ENCODE data around the gene TH.
A peak's percentile ranks its signal among the peaks of the same experiment; 100 is the strongest.

The TH gene

DNA sequence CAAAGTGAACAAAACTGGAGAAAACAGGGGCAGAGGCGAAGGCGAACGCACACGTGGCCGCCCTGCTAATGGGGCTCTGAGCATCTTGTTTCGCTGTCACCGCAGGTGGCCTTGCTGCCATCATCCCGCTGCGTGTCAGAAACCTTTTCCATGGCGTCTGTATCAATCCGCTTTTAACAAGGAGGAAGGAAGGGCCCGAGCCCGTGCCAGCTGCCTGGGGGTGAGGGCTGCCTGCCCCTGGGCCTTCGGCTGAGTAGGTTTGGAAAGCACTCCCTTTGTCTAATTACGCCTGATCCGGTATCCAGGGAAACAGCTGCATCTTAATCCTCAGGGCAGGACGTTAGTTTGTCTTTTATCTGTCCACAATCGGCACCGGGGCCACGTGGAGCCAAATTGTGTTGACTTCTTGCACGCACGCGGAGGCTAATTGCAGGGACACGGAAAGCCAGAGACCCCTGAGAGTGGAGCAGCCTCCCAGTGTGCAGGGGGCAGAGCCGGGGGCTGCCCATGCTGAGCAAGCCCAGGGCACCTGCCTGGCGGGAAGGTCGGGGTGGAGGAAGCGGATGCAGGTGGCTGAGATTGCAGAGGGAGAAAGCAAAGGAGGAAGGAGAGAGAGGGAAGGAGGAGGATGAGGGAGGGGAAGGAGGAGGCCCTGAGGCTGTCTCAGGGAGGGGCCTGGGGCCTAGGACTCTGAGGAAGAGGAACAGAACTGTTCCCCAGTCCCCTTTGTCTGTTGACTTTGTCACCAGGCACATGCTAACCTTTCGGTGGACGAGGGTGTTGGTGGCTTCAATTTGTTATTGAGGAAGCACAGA, 19.2 kb upstream of the TH start:
- no peak overlapping the region for H2BK5ac ChIP-seq (ENCODE audit: low read depth, low read length, poor library complexity, severe bottlenecking)
- no peak overlapping the region for H3K4ac ChIP-seq (ENCODE audit: low read depth in 1 of 2, low read length in 2 of 2)
- 79% methylated on average over 30 of the region's 30 CpGs for WGBS
- no peak overlapping the region for H2AK5ac ChIP-seq (ENCODE audit: low read length, severe bottlenecking)
- H3K14ac ChIP-seq (ENCODE audit: low read length in 2 of 2): no peak overlapping the region
- H3K36me3 ChIP-seq (ENCODE audit: control insufficient read depth in 1 of 2, insufficient read depth in 2 of 2, low read depth in 1 of 2, low read length in 2 of 2): no peaks in the 10 kb centered on the region
- no peak overlapping the region for H3K4me2 ChIP-seq (ENCODE audit: low read length, poor library complexity, severe bottlenecking)
- no peak overlapping the region for H2BK15ac ChIP-seq (ENCODE audit: low read depth, poor library complexity, severe bottlenecking)
- H4K8ac ChIP-seq (ENCODE audit: low read length): no peak overlapping the region
- no peaks in the 10 kb centered on the region for H3K9me3 ChIP-seq (ENCODE audit: control insufficient read depth, low read length)
- H2BK12ac ChIP-seq (ENCODE audit: low read length in 2 of 2): no peak overlapping the region
- no peaks in the 10 kb centered on the region for H3K79me1 ChIP-seq (replicated peaks; ENCODE audit: low read length, poor library complexity, severe bottlenecking)
- no peak overlapping the region for H3K18ac ChIP-seq (ENCODE audit: low read depth in 1 of 2, low read length in 2 of 2)
- H4K91ac ChIP-seq (ENCODE audit: low read length): no peak overlapping the region
- no peak overlapping the region for H3K4me3 ChIP-seq (ENCODE audit: insufficient read depth in 1 of 2, low read depth in 1 of 2, low read length in 2 of 2)
- H3K27me3 ChIP-seq (ENCODE audit: control insufficient read depth in 1 of 2, insufficient read depth in 1 of 2, low read length in 2 of 2): peaks cover 10 to 82% of the 10 kb centered on the region in 2 experiments
- DNase-seq: no peak
- no peak overlapping the region for H2BK120ac ChIP-seq (ENCODE audit: low read depth, low read length)
- H3K27ac ChIP-seq (ENCODE audit: low read length, poor library complexity, severe bottlenecking): no peak overlapping the region
- H3K23ac ChIP-seq (ENCODE audit: low read length in 2 of 2): no peak overlapping the region
- H3K9ac ChIP-seq (ENCODE audit: low read length): no peak overlapping the region
- H2AFZ ChIP-seq (ENCODE audit: low read depth, low read length): no peak overlapping the region
- H3K4me1 ChIP-seq (ENCODE audit: control insufficient read depth, insufficient read depth, low read depth, low read length): peaks cover 7% of the 10 kb centered on the region

GRCh38 chr11:2189938-2190656, 18.5 kb upstream of the TH start:
- no peak overlapping the region for H2AFZ ChIP-seq (ENCODE audit: low read depth, low read length)
- H3K14ac ChIP-seq (ENCODE audit: low read length in 2 of 2): no peak overlapping the region
- DNase-seq: no peak
- no peak overlapping the region for H3K18ac ChIP-seq (ENCODE audit: low read depth in 1 of 2, low read length in 2 of 2)
- no peak overlapping the region for H2AK5ac ChIP-seq (ENCODE audit: low read length, severe bottlenecking)
- no peak overlapping the region for H2BK12ac ChIP-seq (ENCODE audit: low read length in 2 of 2)
- no peak overlapping the region for H3K4me2 ChIP-seq (ENCODE audit: low read length, poor library complexity, severe bottlenecking)
- no peak overlapping the region for H2BK15ac ChIP-seq (ENCODE audit: low read depth, poor library complexity, severe bottlenecking)
- H3K4me3 ChIP-seq (ENCODE audit: insufficient read depth in 1 of 2, low read depth in 1 of 2, low read length in 2 of 2): no peak overlapping the region
- 82% methylated on average over 29 of the region's 29 CpGs for WGBS
- H3K27ac ChIP-seq (ENCODE audit: low read length, poor library complexity, severe bottlenecking): no peak overlapping the region
- peaks cover 7% of the 10 kb centered on the region for H3K4me1 ChIP-seq (ENCODE audit: control insufficient read depth, insufficient read depth, low read depth, low read length)
- H2BK5ac ChIP-seq (ENCODE audit: low read depth, low read length, poor library complexity, severe bottlenecking): no peak overlapping the region
- H2BK120ac ChIP-seq (ENCODE audit: low read depth, low read length): no peak overlapping the region
- no peaks in the 10 kb centered on the region for H3K79me1 ChIP-seq (replicated peaks; ENCODE audit: low read length, poor library complexity, severe bottlenecking)
- H3K36me3 ChIP-seq (ENCODE audit: control insufficient read depth in 1 of 2, insufficient read depth in 2 of 2, low read depth in 1 of 2, low read length in 2 of 2): no peaks in the 10 kb centered on the region
- no peak overlapping the region for H4K91ac ChIP-seq (ENCODE audit: low read length)
- no peak overlapping the region for H4K8ac ChIP-seq (ENCODE audit: low read length)
- no peaks in the 10 kb centered on the region for H3K9me3 ChIP-seq (ENCODE audit: control insufficient read depth, low read length)
- no peak overlapping the region for H3K23ac ChIP-seq (ENCODE audit: low read length in 2 of 2)
- peaks cover 10 to 81% of the 10 kb centered on the region in 2 experiments for H3K27me3 ChIP-seq (ENCODE audit: control insufficient read depth in 1 of 2, insufficient read depth in 1 of 2, low read length in 2 of 2)
- no peak overlapping the region for H3K9ac ChIP-seq (ENCODE audit: low read length)
- no peak overlapping the region for H3K4ac ChIP-seq (ENCODE audit: low read depth in 1 of 2, low read length in 2 of 2)

DNA sequence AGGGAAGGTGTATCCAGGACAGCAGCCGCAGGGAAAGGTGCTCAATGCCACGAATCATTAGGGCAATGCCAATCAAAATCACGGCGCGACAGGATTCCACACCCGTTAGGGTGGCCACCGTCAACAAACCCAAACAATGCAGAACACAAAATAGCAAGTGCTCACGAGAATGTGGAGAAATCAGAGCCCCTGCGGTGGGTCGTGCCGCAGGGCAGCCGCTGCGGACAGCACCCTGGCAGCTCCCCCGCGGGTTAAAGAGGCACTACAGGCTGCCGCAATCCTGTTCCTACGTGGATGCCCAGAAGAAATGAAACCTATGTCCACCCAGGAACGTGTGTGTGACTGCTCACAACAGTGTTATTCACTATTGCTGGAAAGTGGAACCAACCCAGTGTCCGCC, 17.1 kb upstream of the TH start:
- Histone ChIP-seq H2BK120ac (ENCODE audit: low read depth, low read length) (no peak overlapping the region), H3K4ac (ENCODE audit: low read depth in 1 of 2, low read length in 2 of 2) (no peak overlapping the region), H3K27ac (ENCODE audit: low read length, poor library complexity, severe bottlenecking) (no peak overlapping the region), H3K4me2 (ENCODE audit: low read length, poor library complexity, severe bottlenecking) (no peak overlapping the region), H2AFZ (ENCODE audit: low read depth, low read length) (no peak overlapping the region), H3K9me3 (ENCODE audit: control insufficient read depth, low read length) (no peaks in the 10 kb centered on the region), H2BK15ac (ENCODE audit: low read depth, poor library complexity, severe bottlenecking) (no peak overlapping the region), H3K14ac (ENCODE audit: low read length in 2 of 2) (no peak overlapping the region), H3K4me1 (ENCODE audit: control insufficient read depth, insufficient read depth, low read depth, low read length) (peaks cover 3% of the 10 kb centered on the region), H3K9ac (ENCODE audit: low read length) (no peak overlapping the region), H3K23ac (ENCODE audit: low read length in 2 of 2) (no peak overlapping the region), H2BK12ac (ENCODE audit: low read length in 2 of 2) (no peak overlapping the region), H3K18ac (ENCODE audit: low read depth in 1 of 2, low read length in 2 of 2) (no peak overlapping the region), H3K4me3 (ENCODE audit: insufficient read depth in 1 of 2, low read depth in 1 of 2, low read length in 2 of 2) (no peak overlapping the region), H3K79me1 (replicated peaks; ENCODE audit: low read length, poor library complexity, severe bottlenecking) (no peaks in the 10 kb centered on the region), H4K8ac (ENCODE audit: low read length) (no peak overlapping the region), H3K36me3 (ENCODE audit: control insufficient read depth in 1 of 2, insufficient read depth in 2 of 2, low read depth in 1 of 2, low read length in 2 of 2) (no peaks in the 10 kb centered on the region), H2AK5ac (ENCODE audit: low read length, severe bottlenecking) (no peak overlapping the region), H3K27me3 (ENCODE audit: control insufficient read depth in 1 of 2, insufficient read depth in 1 of 2, low read length in 2 of 2) (peaks cover 12 to 85% of the 10 kb centered on the region in 2 experiments), H4K91ac (ENCODE audit: low read length) (no peak overlapping the region), H2BK5ac (ENCODE audit: low read depth, low read length, poor library complexity, severe bottlenecking) (no peak overlapping the region)
- no peak for DNase-seq
- 89% methylated on average over 19 of the region's 19 CpGs for WGBS

DNA sequence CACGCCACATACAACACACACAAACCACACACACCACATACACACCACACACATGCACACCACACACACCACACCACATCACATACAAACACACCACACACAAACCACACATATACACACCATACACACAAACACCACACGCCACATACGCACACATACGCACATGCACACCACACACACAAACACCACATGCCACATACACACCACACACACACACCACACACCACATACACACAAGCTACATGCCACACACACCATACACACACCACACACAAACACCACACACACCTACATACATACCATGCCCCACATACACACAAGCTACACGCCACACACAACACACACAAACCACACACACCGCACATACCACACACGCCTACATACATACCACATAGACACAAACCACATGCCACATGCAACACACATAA, 15.7 kb upstream of the TH start:
- no peak for DNase-seq
- Histone ChIP-seq H4K8ac (ENCODE audit: low read length) (no peak overlapping the region), H3K18ac (ENCODE audit: low read depth in 1 of 2, low read length in 2 of 2) (peak overlapping the region in 1 of 2 experiments; percentile 25), H3K4me3 (ENCODE audit: insufficient read depth in 1 of 2, low read depth in 1 of 2, low read length in 2 of 2) (no peak overlapping the region), H3K79me1 (replicated peaks; ENCODE audit: low read length, poor library complexity, severe bottlenecking) (no peaks in the 10 kb centered on the region), H3K14ac (ENCODE audit: low read length in 2 of 2) (peak overlapping the region in 1 of 2 experiments; percentile 30), H2BK120ac (ENCODE audit: low read depth, low read length) (no peak overlapping the region), H4K91ac (ENCODE audit: low read length) (peak overlapping the region; percentile 20), H3K4ac (ENCODE audit: low read depth in 1 of 2, low read length in 2 of 2) (no peak overlapping the region), H3K9ac (ENCODE audit: low read length) (no peak overlapping the region), H2AFZ (ENCODE audit: low read depth, low read length) (no peak overlapping the region), H3K4me1 (ENCODE audit: control insufficient read depth, insufficient read depth, low read depth, low read length) (peaks cover 3% of the 10 kb centered on the region), H3K4me2 (ENCODE audit: low read length, poor library complexity, severe bottlenecking) (no peak overlapping the region), H3K23ac (ENCODE audit: low read length in 2 of 2) (peak overlapping the region in 1 of 2 experiments; percentile 62), H3K27ac (ENCODE audit: low read length, poor library complexity, severe bottlenecking) (no peak overlapping the region), H2BK15ac (ENCODE audit: low read depth, poor library complexity, severe bottlenecking) (no peak overlapping the region), H2BK12ac (ENCODE audit: low read length in 2 of 2) (no peak overlapping the region), H3K9me3 (ENCODE audit: control insufficient read depth, low read length) (no peaks in the 10 kb centered on the region), H3K36me3 (ENCODE audit: control insufficient read depth in 1 of 2, insufficient read depth in 2 of 2, low read depth in 1 of 2, low read length in 2 of 2) (no peaks in the 10 kb centered on the region), H3K27me3 (ENCODE audit: control insufficient read depth in 1 of 2, insufficient read depth in 1 of 2, low read length in 2 of 2) (peaks cover 12 to 85% of the 10 kb centered on the region in 2 experiments), H2BK5ac (ENCODE audit: low read depth, low read length, poor library complexity, severe bottlenecking) (no peak overlapping the region), H2AK5ac (ENCODE audit: low read length, severe bottlenecking) (no peak overlapping the region)
- 93% methylated on average over 7 of the region's 7 CpGs for WGBS

All from mesenchymal stem cell (in vitro differentiated cells and primary cell).